ENCODE measurements around the gene SNX5. TPM values are rescaled to one million over a fixed set of nuclear protein-coding genes. Genes with fewer than 3 reads are reported as not detected.

Gene SNX5
- total and polyA plus RNA-seq, 2 of the 13 experiments (the other 11 are each of a cell fraction or from before 2014, with no cell fraction given) = 664 to 1,040 TPM

DNA sequence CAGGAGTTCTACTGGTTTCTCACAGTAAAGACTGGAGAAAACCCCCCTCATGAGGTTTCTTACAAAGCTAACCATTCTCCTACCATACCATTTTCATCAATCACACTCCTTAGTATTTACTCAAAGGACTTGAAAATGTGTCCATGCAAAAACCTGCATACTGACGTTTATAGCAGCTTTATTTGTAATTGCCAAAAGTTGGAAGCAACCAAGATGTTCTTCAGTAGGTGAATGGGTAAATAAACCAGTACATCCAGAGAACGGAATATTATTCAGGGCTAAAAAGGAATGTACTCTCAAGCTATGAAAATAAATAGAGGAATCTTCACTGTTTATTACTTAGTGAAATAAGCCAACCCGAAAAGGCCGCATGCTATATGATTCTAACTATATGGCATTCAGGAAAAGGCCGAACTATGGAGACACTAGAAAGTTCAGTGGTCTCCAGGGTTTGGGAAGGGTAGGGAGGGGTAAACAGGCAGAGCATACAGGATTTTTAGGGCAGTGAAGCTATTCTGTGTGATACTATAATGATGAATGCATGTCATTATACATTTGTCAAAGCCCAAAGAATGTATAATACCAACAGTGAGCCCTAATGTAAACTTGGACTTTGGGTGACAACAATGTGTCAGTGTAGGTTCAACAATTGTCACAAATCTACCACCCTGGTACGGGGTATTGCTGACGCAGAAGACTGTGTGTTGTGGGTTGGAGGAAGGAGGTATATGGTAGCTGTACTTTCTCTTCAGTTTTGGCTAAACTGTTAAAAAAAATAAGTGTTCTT, 50.6 kb downstream of the SNX5 start (continued):
- TF ChIP-seq CHD2 (IDR thresholded peaks at IDR 0.05; ENCODE audit: low read depth, low read length) = no peak
- no peak for TF ChIP-seq ZNF343 (CRISPR knock-in tag; IDR thresholded peaks at IDR 0.05)
- no peak for TF ChIP-seq ZNF878 (CRISPR knock-in tag; IDR thresholded peaks at IDR 0.05)
- TF ChIP-seq MAFG (CRISPR knock-in tag; IDR thresholded peaks at IDR 0.05) = no peak
- TF ChIP-seq, protein P1, sequence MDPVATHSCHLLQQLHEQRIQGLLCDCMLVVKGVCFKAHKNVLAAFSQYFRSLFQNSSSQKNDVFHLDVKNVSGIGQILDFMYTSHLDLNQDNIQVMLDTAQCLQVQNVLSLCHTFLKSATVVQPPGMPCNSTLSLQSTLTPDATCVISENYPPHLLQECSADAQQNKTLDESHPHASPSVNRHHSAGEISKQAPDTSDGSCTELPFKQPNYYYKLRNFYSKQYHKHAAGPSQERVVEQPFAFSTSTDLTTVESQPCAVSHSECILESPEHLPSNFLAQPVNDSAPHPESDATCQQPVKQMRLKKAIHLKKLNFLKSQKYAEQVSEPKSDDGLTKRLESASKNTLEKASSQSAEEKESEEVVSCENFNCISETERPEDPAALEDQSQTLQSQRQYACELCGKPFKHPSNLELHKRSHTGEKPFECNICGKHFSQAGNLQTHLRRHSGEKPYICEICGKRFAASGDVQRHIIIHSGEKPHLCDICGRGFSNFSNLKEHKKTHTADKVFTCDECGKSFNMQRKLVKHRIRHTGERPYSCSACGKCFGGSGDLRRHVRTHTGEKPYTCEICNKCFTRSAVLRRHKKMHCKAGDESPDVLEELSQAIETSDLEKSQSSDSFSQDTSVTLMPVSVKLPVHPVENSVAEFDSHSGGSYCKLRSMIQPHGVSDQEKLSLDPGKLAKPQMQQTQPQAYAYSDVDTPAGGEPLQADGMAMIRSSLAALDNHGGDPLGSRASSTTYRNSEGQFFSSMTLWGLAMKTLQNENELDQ (CRISPR knock-in tag; IDR thresholded peaks at IDR 0.05; ENCODE audit: borderline replicate concordance) = no peak
- TF ChIP-seq, protein P2, sequence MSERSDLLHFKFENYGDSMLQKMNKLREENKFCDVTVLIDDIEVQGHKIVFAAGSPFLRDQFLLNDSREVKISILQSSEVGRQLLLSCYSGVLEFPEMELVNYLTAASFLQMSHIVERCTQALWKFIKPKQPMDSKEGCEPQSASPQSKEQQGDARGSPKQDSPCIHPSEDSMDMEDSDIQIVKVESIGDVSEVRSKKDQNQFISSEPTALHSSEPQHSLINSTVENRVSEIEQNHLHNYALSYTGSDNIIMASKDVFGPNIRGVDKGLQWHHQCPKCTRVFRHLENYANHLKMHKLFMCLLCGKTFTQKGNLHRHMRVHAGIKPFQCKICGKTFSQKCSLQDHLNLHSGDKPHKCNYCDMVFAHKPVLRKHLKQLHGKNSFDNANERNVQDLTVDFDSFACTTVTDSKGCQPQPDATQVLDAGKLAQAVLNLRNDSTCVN (CRISPR knock-in tag; IDR thresholded peaks at IDR 0.05; ENCODE audit: borderline replicate concordance) = no peak
- TF ChIP-seq CBX2 (IDR thresholded peaks at IDR 0.05; ENCODE audit: low read depth, low read length) = no peak
- no peak for TF ChIP-seq CBX2 (CRISPR knock-in tag; IDR thresholded peaks at IDR 0.05; ENCODE audit: low read depth)
- TF ChIP-seq, protein P3, sequence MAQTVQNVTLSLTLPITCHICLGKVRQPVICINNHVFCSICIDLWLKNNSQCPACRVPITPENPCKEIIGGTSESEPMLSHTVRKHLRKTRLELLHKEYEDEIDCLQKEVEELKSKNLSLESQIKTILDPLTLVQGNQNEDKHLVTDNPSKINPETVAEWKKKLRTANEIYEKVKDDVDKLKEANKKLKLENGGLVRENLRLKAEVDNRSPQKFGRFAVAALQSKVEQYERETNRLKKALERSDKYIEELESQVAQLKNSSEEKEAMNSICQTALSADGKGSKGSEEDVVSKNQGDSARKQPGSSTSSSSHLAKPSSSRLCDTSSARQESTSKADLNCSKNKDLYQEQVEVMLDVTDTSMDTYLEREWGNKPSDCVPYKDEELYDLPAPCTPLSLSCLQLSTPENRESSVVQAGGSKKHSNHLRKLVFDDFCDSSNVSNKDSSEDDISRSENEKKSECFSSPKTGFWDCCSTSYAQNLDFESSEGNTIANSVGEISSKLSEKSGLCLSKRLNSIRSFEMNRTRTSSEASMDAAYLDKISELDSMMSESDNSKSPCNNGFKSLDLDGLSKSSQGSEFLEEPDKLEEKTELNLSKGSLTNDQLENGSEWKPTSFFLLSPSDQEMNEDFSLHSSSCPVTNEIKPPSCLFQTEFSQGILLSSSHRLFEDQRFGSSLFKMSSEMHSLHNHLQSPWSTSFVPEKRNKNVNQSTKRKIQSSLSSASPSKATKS (CRISPR knock-in tag; IDR thresholded peaks at IDR 0.05) = no peak
- TF ChIP-seq, protein P4, sequence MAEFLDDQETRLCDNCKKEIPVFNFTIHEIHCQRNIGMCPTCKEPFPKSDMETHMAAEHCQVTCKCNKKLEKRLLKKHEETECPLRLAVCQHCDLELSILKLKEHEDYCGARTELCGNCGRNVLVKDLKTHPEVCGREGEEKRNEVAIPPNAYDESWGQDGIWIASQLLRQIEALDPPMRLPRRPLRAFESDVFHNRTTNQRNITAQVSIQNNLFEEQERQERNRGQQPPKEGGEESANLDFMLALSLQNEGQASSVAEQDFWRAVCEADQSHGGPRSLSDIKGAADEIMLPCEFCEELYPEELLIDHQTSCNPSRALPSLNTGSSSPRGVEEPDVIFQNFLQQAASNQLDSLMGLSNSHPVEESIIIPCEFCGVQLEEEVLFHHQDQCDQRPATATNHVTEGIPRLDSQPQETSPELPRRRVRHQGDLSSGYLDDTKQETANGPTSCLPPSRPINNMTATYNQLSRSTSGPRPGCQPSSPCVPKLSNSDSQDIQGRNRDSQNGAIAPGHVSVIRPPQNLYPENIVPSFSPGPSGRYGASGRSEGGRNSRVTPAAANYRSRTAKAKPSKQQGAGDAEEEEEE (CRISPR knock-in tag; IDR thresholded peaks at IDR 0.05; ENCODE audit: borderline replicate concordance) = no peak
- TF ChIP-seq ZNF766 (CRISPR knock-in tag; IDR thresholded peaks at IDR 0.05; ENCODE audit: borderline replicate concordance) = no peak
- TF ChIP-seq, protein P5, sequence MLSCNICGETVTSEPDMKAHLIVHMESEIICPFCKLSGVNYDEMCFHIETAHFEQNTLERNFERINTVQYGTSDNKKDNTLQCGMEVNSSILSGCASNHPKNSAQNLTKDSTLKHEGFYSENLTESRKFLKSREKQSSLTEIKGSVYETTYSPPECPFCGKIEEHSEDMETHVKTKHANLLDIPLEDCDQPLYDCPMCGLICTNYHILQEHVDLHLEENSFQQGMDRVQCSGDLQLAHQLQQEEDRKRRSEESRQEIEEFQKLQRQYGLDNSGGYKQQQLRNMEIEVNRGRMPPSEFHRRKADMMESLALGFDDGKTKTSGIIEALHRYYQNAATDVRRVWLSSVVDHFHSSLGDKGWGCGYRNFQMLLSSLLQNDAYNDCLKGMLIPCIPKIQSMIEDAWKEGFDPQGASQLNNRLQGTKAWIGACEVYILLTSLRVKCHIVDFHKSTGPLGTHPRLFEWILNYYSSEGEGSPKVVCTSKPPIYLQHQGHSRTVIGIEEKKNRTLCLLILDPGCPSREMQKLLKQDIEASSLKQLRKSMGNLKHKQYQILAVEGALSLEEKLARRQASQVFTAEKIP (CRISPR knock-in tag; IDR thresholded peaks at IDR 0.05; ENCODE audit: borderline replicate concordance) = no peak
- TF ChIP-seq ZNF331 (CRISPR knock-in tag; IDR thresholded peaks at IDR 0.05) = peak; percentile 73
- TF ChIP-seq SAP130 (CRISPR knock-in tag; IDR thresholded peaks at IDR 0.05; ENCODE audit: low read depth) = peak; percentile 86
- TF ChIP-seq, protein P6, sequence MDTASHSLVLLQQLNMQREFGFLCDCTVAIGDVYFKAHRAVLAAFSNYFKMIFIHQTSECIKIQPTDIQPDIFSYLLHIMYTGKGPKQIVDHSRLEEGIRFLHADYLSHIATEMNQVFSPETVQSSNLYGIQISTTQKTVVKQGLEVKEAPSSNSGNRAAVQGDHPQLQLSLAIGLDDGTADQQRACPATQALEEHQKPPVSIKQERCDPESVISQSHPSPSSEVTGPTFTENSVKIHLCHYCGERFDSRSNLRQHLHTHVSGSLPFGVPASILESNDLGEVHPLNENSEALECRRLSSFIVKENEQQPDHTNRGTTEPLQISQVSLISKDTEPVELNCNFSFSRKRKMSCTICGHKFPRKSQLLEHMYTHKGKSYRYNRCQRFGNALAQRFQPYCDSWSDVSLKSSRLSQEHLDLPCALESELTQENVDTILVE (CRISPR knock-in tag; IDR thresholded peaks at IDR 0.05) = no peak
- no peak for TF ChIP-seq PHF5A (CRISPR knock-in tag; IDR thresholded peaks at IDR 0.05; ENCODE audit: low read depth, unreplicated experiment)
- TF ChIP-seq ISX (CRISPR knock-in tag; conservative IDR thresholded peaks at IDR 0.05) = no peak
- TF ChIP-seq ZFY (CRISPR knock-in tag; IDR thresholded peaks at IDR 0.05) = no peak
- TF ChIP-seq PCBP2 (optimal IDR thresholded peaks at IDR 0.05; ENCODE audit: low read depth, low read length, poor library complexity, severe bottlenecking) = no peak
